Dermis microvascular lymphatic vessel endothelial cell (primary cell): Measurements from ENCODE around the gene GAS2L1. TPM values are rescaled to one million over a fixed set of nuclear protein-coding genes. Genes with fewer than 3 reads are reported as not detected.
A peak's percentile ranks its signal among the peaks of the same experiment; 100 is the strongest.

Source experiments
- DNase-seq, 2 donors: peaks; one replicate each; pipeline versions ENCODE4 v3.0.0 to v3.0.0-alpha.2; 2010; ENCODE audit warnings: low read depth in 2 of 2
- total RNA-seq: library from RNA; depleted of rRNA; stranded (reverse); fragments of >200 nt; gene quantifications from 2 replicates; pipeline ENCODE4 v1.2.1, GENCODE V29; 2014

The GAS2L1 gene
- total RNA-seq, 1 donor from 2014 or later = 11.8 TPM

DNA sequence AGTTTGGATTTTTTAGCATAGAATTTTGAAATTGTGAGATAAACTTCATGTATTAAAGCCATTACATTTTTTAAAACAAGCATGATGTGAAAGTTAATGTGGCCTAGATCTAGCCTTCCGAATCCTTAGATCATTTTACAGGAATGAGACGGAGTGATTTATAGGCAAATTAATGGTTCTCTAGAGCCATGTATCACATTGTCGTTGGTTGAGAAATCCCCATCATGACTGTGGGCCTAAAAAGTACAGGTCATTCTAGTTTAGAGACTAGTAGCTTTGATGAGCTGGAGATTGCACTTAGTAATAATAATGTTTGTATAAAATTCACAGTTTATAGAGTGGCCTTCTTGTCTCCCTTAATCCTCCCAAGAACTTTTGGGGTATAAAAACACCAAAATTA is 31.3 kb upstream of the GAS2L1 start:
- no peak for DNase-seq

DNA sequence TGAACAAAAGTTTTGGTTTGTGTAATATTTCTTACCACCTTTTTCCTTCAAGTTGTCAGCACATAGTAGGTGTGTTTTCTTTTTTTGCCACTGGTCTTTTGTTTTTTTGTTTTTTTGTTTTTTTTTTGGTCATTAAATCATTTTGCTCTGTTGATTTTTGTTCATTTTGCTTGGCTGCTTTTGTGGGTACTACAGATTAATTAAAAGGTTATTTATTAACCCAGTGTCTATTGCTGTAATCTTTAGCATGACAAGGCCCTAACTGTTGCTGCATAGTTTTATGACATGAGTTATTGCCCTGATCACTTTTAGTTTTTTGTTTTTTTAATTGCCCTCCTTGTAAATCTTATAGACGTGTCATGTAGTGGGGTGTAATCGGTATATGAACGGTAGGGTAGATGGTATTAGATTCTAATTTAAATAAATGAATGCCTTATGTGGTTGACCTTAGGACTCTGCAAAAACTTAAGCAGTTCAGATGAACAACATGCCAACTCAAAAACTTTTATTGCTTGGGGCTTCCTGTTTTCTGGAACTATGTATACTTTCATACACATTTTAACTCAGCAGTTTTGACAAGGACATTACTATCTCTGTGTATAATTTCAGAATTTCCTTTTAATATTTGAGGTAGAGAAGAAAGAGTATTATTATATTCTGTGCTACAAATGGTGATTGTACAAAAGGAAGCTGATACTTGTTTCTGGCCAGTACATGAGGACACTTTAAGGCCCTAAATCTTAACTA is 30.5 kb upstream of the GAS2L1 start:
- DNase-seq = no peak

DNA sequence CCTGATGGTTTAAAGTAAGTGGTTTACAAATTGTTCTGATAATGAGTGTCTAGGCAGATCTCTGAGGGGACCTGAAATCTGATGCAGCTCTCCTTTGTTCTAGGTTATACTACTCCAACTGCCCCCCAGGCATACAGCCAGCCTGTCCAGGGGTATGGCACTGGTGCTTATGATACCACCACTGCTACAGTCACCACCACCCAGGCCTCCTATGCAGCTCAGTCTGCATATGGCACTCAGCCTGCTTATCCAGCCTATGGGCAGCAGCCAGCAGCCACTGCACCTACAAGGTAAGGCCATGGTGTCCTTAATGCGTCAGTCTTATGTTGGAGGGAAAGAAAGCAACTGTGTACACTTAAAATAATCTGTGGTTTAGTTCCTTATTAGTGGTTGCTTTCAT is 28.5 kb upstream of the GAS2L1 start:
- no peak for DNase-seq

DNA sequence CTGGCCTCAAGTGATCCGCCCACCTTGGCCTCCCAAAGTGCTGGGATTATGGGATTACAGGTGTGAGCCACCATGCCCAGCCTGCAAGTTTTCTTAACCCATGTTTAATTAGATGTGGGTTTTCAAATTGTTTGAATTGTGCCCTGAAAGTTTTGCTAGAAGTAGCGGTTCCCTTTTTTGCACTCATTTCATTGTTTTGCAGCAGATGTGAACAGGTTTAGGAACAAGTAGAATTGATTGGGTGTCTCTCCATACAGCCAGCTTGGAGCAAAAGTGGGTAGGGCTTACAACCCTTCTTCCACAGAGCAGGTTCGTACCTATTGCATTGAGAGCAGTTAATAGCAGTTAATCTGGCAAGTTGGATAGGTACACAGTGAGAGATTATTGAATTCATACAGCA is 22.3 kb upstream of the GAS2L1 start:
- DNase-seq = no peak

DNA sequence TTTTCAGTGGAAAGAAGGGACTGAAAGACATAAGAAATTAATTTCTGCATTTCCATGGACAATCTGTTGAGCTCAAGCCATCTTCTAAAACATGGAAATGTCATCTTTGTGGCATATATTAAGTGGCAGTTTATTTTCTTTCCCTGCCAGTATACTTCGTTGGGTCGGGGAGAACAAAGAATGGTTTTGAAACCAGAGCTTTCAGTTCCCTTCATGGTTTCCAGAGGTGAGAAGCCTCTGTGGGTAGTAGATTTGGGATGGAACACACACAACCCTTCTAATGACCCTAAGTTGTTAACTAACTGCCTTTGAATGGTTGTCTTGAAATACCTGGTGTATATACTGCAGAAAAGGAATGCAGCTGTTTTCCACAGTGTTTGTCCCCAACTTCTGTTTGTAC is 17.6 kb upstream of the GAS2L1 start:
- DNase-seq = no peak

DNA sequence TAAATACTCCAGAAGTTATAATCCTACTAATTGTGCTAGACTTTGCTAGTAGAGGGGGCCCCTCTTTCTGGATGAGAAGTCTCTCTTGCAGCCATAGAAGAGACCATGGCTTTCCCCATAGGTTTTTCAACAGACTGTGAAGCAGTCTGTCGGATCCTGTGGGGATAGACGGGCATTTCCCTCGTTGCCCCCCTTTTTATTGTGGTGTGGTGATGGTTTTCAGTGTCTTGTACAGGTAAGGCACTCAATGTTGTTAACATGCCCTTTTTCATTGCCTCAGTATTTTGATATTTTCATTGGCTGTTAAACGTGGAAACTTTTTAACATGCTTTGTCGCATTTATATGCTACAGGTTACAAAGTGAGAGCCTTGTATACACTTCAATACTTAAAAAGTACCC is 16.4 kb upstream of the GAS2L1 start:
- no peak for DNase-seq

DNA sequence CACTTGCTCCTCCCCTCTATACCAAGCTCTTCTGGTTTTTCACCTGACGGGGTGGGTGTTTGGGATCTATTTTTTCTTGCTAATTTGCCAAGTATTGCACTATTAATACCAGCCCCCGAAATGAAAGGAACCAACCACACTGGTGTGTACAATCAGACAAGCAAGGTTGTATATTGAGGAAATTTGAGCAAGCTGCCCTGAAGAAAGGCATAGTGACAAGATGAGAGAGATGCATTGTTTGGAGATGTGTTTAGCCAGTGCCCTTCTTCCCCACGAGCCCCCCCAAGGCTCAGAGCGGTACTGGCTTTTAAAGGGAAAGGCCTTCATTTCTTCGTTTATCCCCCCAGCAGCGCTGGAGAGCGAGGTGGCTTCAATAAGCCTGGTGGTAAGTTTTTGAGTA is 15.2 kb upstream of the GAS2L1 start:
- DNase-seq = no peak

DNA sequence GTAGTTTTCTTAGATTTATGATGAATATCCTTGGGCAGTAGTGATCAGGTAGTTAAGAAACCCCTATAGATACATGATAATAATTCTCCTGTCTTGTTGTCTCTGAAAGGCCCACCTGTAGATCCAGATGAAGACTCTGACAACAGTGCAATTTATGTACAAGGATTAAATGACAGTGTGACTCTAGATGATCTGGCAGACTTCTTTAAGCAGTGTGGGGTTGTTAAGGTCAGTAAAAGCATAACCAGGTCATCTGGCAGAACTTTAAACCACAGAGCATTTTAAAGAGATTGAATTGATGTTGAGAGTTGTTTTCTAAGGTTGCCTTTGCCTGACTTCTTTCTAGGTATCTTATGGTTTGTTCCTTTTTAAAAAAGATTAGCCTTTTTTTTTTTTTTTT is 14.1 kb upstream of the GAS2L1 start:
- DNase-seq = no peak

DNA sequence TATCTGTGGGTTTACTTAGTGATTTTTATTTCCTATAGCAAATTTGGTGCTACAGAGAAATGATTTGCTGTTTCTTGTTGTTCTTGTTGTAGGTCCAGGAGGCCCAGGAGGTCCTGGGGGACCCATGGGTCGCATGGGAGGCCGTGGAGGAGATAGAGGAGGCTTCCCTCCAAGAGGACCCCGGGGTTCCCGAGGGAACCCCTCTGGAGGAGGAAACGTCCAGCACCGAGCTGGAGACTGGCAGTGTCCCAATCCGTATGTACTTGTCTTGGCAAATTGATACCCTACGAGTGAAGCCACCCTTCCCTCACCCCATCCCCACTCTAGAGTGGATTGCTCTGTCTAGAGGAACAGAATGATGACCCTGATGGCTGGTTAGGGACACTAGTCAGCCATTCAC is 7.8 kb upstream of the GAS2L1 start:
- DNase-seq = no peak

DNA sequence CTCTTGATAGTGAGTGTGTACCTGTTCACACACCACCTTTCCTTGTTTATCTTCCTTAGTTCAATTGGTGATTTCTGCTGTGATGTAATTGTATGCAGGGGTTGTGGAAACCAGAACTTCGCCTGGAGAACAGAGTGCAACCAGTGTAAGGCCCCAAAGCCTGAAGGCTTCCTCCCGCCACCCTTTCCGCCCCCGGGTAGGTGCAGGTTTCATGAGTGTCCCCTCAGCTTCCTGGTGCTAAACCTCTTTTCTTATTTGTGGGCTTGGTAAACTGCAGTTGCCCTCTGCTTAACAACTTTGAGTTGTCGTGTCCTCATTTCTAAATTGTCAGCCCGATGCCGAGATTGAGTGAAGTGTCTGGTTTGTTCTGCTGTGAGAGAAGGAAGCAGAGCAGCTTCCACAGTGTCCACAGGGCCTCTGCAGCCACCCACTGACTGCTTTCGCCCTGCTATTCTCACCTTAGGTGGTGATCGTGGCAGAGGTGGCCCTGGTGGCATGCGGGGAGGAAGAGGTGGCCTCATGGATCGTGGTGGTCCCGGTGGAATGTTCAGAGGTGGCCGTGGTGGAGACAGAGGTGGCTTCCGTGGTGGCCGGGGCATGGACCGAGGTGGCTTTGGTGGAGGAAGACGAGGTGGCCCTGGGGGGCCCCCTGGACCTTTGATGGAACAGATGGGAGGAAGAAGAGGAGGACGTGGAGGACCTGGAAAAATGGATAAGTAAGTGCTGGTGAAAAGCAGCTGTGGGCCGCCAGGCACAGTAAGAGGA is 7.1 kb upstream of the GAS2L1 start:
- DNase-seq = no peak

DNA sequence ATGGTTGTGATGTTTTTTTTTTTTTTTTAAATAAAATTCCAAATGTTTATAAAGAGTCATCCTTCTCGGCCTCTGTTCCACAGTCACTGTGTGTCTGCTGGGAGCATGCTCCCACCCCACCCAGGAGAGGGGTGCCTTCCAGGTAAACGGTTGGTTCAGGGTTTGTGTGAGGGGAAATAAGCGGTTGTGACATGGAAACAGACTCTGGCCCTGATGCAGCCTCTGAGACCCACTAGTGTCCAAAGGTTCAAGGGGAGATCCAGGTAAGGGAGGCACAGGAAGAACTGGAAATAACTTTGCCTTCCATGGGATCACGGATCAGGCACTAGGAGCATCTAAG is 6.0 kb upstream of the GAS2L1 start:
- no peak for DNase-seq

DNA sequence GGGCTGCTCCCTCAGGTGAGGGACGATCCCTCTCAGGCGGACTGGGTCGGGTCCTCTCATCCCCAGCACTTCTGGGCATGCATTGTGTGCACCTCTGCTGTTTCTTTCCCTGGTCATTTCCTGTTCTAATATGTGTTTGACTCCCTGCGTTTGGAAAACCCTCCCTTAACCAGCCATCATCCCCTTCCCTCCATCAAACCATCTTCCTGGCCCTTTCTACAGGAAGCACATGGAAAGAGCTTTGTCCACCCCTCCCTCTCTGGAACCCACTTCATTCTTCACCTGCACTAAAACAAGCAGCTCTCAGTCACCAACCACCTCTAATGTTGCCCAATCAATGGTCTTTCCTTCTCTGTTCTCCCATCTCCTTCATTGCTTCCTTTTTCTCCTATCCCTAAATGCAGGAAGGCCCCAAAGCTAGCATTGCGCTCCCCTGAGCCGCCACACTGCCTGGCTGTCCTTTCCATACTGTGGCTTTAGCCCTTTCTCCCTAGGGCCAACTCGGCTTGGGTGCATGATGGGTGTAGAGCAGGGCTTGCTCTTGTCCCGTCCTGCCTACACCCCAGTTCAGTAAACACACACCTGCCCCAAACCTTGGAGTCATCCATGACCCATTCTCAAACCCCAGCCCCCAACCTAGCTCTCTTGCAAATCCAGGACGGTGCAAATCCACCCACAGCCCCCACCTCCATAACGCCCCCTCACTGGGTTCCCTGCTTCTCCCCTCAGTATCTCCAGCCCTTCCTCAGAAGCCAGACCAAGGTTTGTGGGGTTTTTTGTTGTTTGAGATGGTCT is 5.4 kb upstream of the GAS2L1 start:
- no peak for DNase-seq

DNA sequence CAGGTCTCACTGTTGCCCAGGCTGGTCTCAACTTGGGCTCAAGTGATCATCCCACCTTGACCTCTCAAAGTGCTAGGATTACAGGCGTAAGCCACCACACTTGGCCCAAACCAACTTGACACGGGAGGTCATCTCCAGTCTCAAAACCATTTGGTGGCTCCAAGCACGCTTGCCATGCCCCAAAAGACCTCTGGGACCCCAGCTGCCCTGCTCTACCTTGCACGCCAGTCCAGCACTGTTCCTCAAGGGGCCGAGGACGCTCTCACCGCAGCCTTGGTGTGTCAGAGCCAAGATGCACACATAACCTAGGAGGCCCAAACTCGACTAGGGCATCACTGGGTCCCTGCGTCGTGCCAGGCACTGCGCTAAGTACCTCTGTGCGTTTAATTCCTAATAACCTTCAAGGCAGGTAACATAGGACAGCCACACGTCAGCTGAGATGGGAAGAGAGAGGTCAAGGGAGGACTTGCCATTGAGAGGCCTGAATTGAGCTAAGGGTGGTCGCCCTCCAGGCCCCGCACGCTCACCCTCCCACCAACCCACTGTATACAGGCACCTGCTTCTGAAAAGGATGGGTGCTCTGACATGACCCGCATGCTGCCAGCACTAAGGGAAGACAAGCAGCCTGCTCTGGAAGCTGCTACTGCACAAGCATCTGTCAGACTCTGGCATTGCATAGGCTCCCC is 4.6 kb upstream of the GAS2L1 start:
- DNase-seq = no peak

DNA sequence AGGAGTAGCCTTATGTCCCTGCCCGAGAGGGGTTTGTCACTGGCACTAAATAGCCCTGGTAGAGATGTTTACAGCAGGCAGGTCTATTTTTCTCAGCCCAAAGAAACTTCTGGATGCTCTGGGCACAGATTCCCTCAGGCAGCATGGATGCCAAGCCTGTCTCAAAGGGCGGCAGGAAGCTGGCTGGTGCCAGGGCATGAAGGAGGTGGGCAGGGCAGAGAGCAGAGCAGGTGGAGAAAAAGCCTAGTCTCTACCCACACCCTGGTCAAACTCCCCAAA is 4.1 kb upstream of the GAS2L1 start:
- DNase-seq = no peak

DNA sequence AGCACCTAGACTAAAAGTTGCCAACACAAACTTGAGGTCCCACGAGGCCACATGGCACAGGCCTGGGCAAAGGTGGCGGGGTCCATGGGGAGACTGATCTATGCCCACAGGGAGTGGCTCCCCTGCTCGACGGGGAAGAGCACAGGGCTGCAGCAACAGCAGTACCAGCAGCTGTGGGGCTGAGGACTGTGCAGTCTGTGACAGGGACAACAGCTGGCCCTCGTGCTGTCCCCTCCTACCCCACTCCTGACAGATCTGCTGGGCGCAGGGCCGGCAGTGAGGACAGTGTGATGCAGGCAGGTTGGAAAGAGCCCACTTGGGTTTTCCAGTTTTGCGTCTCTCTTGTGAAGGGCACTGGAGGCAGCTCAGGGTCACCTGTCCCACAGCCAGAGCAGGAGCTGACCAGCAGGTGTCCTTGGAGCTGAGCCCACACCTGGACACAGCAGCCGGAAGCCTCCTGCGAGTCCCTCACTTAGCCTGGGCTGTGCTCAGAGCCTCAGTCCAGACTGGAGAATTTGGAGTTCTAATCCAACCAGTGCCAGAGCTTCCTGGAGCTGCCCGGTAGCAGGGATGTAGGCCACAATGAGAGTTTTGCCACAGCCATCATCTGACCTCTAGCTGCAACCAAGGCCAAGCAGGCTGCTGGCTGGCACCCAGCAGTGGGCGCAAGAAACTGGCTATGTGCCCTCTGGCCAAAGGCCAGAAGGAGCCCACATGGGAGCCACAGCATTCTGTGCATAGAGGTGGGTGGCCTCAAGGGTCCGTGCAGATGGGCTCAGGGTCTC is 3.6 kb upstream of the GAS2L1 start:
- no peak for DNase-seq

DNA sequence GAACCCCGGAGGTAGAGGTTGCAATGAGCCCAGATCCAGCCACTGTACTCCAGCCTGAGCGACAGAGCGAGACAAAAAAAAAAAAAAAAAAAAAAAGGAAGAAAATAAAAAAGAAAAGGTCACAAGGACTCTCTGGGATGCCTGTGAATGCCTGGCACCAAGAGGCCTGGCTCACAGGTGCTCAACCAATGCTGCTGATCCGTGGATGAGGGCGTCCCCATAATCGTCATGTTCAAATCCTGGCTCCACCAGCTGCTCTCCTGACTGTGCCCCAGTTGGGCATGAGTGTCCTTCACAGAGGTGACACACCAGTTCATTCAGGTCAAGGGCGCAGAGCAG is 645 bp upstream of the GAS2L1 start:
- no peak for DNase-seq

DNA sequence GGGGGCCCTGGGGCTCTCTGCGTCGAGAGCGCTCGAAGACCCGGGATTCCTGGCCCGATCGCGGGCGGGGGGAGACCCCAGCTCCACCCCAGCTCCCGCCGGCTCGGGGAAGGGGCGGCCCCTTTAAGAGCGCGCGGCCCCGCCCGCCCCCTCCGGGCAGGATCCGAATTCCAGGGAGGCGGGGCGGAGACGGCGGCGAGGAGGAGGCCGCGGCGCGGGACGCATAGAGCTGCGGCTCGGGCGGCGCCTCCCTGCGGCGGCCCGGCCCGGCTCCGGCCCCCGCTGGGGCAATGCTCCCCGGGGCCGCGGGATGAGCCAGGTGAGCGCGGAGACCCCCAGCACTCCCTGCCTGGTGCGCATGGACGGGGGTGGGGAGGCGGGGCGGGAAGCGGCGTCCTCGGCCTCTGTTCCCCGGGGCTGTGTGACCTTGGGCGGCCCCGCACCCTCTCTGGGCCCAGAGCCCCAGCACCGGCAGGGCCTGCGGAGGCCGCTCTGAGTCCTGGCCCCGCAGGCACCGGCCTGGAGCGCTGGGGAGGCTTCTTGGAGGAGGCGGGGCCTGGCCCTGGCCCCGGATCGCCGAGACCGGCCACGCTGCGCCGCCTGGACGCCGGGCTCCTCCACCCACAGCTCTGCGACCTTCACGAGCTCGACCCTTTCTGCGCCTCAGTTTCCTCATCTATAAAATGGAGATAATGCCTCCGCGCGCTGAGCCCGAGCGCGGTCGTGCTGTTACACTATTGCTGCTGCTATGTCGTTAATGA is 565 bp downstream of the GAS2L1 start:
- DNase-seq = peak in 1 of 2 donors; percentile 77

DNA sequence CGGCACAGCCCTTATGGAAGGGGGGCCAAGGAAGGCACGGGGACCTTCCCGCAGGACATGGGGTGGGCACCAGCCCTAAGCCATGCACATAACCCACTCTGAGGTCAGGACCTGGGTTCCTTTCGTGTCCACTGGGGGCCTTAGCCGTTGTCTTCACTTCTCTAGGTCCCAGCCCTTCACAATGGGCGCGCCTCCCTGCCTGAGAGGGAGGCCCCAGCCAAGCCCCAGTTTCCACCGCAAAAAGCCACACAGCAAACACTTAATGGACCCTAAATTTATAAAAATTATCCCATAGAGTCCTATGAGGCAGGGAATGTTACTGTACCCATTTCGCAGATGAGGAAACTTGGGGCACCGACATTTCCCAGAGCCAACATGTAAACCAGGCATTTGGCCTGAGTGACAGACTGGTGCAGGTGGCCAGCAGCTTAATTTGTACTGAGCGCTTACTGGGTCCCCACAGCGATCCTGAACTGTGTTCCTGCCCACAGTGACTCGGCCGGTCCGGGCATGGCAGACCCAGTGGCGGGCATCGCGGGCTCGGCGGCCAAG is 1.2 kb downstream of the GAS2L1 start:
- peak in 1 of 2 donors; percentile 9 for DNase-seq

DNA sequence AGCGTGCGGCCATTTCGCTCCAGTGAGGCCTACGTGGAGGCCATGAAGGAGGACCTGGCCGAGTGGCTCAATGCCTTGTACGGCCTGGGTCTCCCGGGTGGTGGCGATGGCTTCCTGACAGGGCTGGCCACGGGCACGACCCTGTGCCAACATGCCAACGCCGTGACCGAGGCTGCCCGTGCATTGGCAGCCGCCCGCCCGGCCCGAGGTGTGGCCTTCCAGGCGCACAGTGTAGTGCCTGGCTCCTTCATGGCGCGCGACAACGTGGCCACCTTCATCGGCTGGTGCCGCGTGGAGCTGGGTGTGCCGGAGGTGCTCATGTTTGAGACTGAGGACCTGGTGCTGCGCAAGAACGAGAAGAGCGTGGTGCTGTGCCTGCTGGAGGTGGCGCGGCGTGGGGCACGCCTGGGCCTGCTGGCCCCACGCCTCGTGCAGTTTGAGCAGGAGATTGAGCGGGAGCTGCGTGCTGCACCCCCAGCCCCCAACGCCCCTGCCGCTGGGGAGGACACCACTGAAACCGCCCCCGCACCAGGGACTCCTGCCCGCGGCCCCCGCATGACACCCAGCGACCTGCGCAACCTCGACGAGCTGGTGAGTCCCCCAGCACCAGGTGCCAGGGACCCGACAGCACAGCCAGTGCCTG is 1.8 kb downstream of the GAS2L1 start:
- DNase-seq = no peak

DNA sequence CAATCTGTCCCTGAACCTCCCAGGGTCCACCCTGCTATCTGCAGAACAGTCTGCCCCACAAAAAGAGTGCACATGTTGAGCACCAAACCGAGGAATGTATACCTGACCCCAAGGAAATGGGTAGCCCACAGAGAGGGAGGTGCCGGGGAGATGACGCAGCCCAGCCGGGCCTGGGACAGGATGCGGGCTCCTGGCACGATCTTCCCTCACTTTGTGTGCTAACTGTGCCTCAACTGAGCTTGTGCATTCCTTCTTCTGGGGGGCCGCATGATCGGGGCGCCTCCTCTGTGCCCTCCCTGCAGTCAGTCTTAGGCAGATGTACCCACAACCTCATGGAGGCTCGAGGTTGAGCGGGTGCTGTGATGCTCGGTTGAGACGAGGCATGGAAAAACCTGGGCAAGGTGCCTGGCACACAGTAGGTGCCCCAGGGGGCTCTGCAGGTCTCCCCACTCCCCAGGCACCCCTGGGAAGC is 2.4 kb downstream of the GAS2L1 start:
- peak in 1 of 2 donors; percentile 72 for DNase-seq
